Measurements from ENCODE around the gene USP46.

- TF ChIP-seq, protein P1, sequence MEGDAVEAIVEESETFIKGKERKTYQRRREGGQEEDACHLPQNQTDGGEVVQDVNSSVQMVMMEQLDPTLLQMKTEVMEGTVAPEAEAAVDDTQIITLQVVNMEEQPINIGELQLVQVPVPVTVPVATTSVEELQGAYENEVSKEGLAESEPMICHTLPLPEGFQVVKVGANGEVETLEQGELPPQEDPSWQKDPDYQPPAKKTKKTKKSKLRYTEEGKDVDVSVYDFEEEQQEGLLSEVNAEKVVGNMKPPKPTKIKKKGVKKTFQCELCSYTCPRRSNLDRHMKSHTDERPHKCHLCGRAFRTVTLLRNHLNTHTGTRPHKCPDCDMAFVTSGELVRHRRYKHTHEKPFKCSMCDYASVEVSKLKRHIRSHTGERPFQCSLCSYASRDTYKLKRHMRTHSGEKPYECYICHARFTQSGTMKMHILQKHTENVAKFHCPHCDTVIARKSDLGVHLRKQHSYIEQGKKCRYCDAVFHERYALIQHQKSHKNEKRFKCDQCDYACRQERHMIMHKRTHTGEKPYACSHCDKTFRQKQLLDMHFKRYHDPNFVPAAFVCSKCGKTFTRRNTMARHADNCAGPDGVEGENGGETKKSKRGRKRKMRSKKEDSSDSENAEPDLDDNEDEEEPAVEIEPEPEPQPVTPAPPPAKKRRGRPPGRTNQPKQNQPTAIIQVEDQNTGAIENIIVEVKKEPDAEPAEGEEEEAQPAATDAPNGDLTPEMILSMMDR (conservative IDR thresholded peaks at IDR 0.05): no peak
- no peak for TF ChIP-seq ZFX (IDR thresholded peaks at IDR 0.05)
Measured at GRCh38 chr4:52614241-52614640, 44.9 kb downstream of the USP46 start.
